ENCODE measurements around the gene CHID1. TPM values are rescaled to one million over a fixed set of nuclear protein-coding genes. Genes with fewer than 3 reads are reported as not detected.

Gene CHID1
- total and polyA plus RNA-seq, 4 donors: 41.7 to 92.2 (median 48.8) TPM

GRCh38 chr11:860234-861104 lies 50.1 kb downstream of the CHID1 start:
- DNase-seq (no peak), ATAC-seq (ENCODE audit: insufficient read depth, low FRiP score) (no peak)
- WGBS, 2 donors: 87 to 88% methylated on average over 20 to 21 of the region's 21 CpGs
- H3K36me3 ChIP-seq (ENCODE audit: control insufficient read depth in 4 of 4, insufficient read depth in 4 of 4, low read length in 4 of 4): peaks cover 0 to 42% (median 0%) of the 10 kb centered on the region in 4 donors
- H3K4me1 ChIP-seq (ENCODE audit: control insufficient read depth in 5 of 5, insufficient read depth in 5 of 5, low read length in 5 of 5): peaks cover 0 to 37% (median 12%) of the 10 kb centered on the region in 5 donors
- no peaks in the 10 kb centered on the region for H3K27me3 ChIP-seq (ENCODE audit: control insufficient read depth in 3 of 3, insufficient read depth in 3 of 3, low read length in 2 of 3)
- no peak overlapping the region for H3K4me3 ChIP-seq
- no peaks in the 10 kb centered on the region for H3K9me3 ChIP-seq (ENCODE audit: control insufficient read depth in 4 of 4, insufficient read depth in 3 of 4, low read length in 3 of 4)
- H3K27ac ChIP-seq (ENCODE audit: low read depth in 1 of 2, low read length in 1 of 2): peak overlapping the region in 1 of 2 donors; percentile 11
- no peak overlapping the region for H3K9ac ChIP-seq (ENCODE audit: insufficient read depth in 1 of 2, low read length in 2 of 2)
- TF ChIP-seq CTCF (IDR thresholded peaks at IDR 0.05; ENCODE audit: control extremely low read depth, extremely low read depth): no peak

- Histone ChIP-seq H3K36me3 (ENCODE audit: control insufficient read depth in 4 of 4, insufficient read depth in 4 of 4, low read length in 4 of 4) (peaks cover 0 to 40% (median 0%) of the 10 kb centered on the region in 4 donors), H3K27ac (ENCODE audit: low read depth in 1 of 2, low read length in 1 of 2) (peak overlapping the region in 1 of 2 donors; percentile 29), H3K9me3 (ENCODE audit: control insufficient read depth in 4 of 4, insufficient read depth in 3 of 4, low read length in 3 of 4) (no peaks in the 10 kb centered on the region), H3K4me3 (no peak overlapping the region), H3K4me1 (ENCODE audit: control insufficient read depth in 5 of 5, insufficient read depth in 5 of 5, low read length in 5 of 5) (peaks cover 0 to 40% (median 12%) of the 10 kb centered on the region in 5 donors), H3K9ac (ENCODE audit: insufficient read depth in 1 of 2, low read length in 2 of 2) (no peak overlapping the region), H3K27me3 (ENCODE audit: control insufficient read depth in 3 of 3, insufficient read depth in 3 of 3, low read length in 2 of 3) (no peaks in the 10 kb centered on the region)
- peak; percentile 94 to 98 (median 94) for DNase-seq
- ATAC-seq (ENCODE audit: insufficient read depth, low FRiP score): peak; percentile 13
- 67 to 75% methylated on average over 22 to 31 of the region's 31 CpGs for WGBS, 2 donors
- TF ChIP-seq CTCF (IDR thresholded peaks at IDR 0.05; ENCODE audit: control extremely low read depth, extremely low read depth): no peak
Observed at GRCh38 chr11:859394-860131, 51.0 kb downstream of the CHID1 start.

GRCh38 chr11:858762-859339 lies 51.8 kb downstream of the CHID1 start:
- H3K9ac ChIP-seq (ENCODE audit: insufficient read depth in 1 of 2, low read length in 2 of 2): no peak overlapping the region
- H3K4me3 ChIP-seq: no peak overlapping the region

More at GRCh38 chr11:858762-859339, 51.8 kb downstream of the CHID1 start:
- H3K27ac ChIP-seq (ENCODE audit: low read depth in 1 of 2, low read length in 1 of 2): no peak overlapping the region
- TF ChIP-seq CTCF (IDR thresholded peaks at IDR 0.05; ENCODE audit: control extremely low read depth, extremely low read depth): no peak
- 90 to 95% methylated on average over 37 of the region's 37 CpGs for WGBS, 2 donors
- DNase-seq (no peak), ATAC-seq (ENCODE audit: insufficient read depth, low FRiP score) (no peak)
- H3K27me3 ChIP-seq (ENCODE audit: control insufficient read depth in 3 of 3, insufficient read depth in 3 of 3, low read length in 2 of 3): no peaks in the 10 kb centered on the region
- no peaks in the 10 kb centered on the region for H3K9me3 ChIP-seq (ENCODE audit: control insufficient read depth in 4 of 4, insufficient read depth in 3 of 4, low read length in 3 of 4)
- peaks cover 0 to 38% (median 0%) of the 10 kb centered on the region in 4 donors for H3K36me3 ChIP-seq (ENCODE audit: control insufficient read depth in 4 of 4, insufficient read depth in 4 of 4, low read length in 4 of 4)
- H3K4me1 ChIP-seq (ENCODE audit: control insufficient read depth in 5 of 5, insufficient read depth in 5 of 5, low read length in 5 of 5): peaks cover 0 to 41% (median 12%) of the 10 kb centered on the region in 5 donors
